Measurements from ENCODE around the gene ZFYVE21.

The ZFYVE21 gene

DNA sequence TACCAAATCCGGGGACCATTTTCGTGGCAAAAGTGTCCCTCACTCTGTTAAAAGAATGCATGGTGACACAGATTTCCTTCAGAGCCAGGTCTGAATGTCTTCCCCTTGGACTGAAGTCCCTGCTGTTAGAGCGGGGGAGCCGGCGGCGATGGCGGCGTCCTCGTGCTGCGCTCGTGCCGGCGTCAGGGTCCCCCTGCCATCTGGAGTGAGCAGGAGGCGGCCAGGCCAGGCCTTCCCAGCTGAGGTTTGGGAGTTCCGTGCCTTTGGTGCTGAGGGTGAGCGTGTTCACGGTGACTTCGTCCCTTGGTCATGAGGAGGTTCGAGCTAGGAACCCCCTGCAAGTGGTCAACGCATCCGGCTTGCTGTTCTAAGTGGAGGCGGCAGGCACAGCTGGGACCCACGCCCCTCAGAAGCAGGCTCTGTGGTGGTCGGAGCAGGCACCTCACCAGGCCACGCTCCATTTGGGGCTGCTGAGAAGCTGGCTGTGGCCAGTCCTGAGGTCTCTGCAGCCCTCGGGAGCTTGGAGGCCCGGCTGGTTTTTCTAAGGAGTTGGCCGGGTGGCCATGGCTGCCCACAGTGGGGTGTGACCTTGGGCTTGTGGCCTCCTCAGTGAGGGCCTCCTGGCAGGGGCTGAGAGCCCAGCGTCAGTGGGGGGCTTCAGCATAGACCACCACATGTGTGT is 9.5 kb downstream of the ZFYVE21 start:
- no peak for DNase-seq (ENCODE audit: low spot score)

DNA sequence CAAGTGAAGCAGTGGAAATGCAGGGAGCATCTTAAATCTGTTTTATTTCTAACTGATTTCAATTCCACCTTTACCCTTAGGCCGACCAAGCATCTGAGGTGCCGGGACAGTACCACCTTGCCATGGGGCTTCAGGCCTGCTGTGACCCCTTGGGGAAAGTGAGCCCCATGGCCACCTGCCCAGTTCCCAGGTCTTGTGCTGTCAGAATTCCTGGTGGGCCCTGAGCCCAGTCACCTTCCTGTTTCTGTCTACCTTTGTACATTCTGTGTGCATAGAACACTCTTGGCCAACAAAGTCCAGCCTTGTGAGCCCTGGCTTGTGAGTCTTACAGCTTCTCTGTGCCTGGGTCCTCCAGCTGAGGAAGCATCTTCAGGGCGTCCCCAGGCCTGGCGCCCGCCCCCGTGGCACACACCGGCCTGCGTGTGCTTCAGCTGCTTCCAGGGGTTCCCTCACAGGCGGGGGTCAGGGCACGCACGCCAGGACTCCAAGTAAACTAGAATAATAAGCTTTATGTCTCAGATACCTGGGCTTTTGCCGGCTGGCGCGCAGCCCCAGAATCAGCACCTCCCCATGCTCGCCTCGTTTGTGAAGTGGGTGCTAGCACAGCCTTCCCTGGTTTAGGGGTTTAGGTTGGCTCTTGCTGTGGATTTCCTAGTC is 10.3 kb downstream of the ZFYVE21 start:
- DNase-seq (ENCODE audit: low spot score), result no peak

DNA sequence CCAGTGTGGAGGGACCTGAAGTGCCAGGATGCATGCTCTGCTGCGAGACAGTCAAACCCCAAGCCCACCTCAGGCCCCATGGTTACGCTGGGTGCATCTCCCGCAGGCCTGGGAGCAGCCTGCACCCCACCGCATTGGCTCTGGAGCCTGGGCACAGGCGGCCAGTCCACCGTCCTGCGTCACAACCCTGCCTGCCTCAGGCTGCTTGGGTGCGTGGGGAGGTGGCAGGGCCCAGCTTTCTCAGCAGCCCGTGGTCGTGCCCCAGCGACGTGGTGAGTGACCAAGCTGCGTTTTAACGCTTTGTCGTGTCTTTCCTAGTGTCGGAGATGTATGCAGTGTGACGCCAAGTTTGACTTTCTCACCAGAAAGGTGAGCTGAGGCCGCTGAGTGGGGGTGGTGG is 10.9 kb downstream of the ZFYVE21 start:
- DNase-seq (ENCODE audit: low spot score), result no peak

DNA sequence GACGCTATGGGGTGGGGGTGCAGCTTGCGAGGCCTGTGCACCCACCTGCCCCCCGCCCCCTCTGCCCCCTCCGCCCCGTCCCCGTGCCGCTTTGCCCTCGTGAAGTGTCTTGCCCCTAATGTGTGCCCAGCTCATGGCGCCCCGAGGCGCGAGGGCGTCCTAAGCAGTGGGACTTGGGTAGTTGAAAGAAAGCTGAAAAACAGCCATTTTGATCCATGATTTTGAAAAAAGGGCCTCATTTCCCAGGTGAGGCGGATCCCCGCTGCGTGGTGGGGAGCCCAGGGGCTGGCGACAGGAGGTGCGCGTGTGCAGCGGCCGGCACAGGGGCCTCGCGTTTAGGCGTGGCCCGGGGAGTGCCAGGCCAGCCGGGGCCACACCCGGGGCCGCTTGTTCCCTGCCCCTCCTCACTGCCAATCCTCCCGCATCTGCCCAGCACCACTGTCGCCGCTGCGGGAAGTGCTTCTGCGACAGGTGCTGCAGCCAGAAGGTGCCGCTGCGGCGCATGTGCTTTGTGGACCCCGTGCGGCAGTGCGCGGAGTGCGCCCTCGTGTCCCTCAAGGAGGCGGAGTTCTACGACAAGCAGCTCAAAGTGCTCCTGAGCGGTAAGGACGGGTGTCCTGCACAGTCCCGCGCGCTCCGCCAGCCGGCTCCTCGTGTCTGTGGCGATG is 11.8 kb downstream of the ZFYVE21 start:
- DNase-seq (ENCODE audit: low spot score), result no peak

DNA sequence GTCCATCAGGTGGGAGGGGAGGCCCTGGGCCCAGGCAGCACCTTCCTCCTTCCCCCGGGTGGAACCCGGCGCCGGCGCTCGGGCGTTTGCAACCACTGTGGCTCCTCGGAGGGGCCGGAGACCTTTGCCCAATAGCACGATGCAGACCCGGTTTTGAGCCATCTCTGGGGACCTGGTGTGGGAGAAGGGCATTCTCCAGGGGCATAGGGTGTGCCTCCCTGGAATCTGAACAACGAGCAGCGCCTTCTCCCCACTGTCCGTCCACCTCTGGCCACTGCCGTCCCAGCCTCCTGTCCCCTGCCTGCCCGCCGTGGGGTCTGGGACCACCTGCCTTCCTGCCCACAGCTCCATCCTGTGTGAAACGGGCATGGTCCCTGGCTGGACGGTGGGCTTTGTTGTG is 12.5 kb downstream of the ZFYVE21 start:
- DNase-seq (ENCODE audit: low spot score), result no peak

DNA sequence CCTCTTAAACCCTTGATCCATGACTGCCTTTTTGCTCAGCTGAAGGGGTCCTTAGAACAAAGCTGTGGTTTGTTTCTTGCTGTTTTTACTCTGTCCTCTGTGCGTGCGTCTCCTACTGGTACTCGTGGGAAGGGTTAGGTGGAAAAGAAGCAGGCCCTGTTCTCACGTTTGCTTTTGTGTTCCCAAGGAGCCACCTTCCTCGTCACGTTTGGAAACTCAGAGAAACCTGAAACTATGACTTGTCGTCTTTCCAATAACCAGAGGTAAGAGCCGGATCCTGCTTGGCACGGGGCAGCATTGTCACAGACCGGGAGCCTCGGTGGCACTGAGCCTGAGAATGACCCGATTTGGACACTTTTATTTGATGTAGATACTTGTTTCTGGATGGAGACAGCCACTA is 13.1 kb downstream of the ZFYVE21 start:
- peak; percentile 62 for DNase-seq (ENCODE audit: low spot score)

DNA sequence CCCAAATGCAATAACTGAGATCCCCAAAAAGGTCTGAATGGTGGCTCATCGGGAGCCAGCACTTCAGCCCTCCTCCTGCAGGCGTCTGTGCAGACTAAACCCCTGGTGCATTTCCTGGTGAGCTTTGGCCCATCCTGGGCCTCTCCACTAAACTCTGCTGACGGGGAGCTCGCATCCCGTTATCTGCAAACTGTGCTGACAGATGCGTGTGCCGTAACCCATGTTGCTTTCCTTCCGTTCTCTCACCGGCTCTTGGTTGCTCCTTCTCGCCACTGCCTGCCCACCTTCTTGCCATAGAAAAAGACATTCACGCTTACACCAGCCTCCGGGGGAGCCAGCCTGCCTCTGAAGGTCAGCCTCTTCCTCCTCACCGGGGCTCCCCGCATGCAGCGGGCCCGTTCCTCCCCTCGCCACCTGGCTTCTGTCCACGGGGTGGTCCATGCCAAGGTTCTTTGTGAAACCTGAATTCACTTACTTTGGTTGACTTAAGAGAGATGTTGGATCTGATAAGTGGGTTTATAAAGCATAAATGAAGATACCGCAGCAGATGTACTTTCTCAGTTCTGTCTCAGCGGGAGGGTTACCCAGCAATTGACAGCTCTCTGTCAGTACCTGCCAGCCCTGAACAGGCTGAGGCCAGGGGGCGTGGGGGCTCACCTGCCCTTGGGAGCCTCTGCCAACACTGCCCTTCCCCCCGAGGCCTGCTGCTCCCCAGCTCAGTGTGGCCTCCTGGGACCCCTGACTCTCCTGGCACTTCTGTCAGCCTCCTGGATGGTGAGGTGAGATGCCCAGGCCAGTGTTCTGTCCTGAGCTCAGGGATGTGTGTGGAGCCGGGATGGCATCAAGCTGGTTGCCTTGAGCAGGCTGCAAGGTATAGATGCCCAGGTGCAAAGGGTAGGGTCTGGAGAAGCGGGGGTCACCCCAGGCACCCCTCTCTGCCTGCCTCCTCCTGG is 14.2 kb downstream of the ZFYVE21 start:
- DNase-seq (ENCODE audit: low spot score), result no peak

DNA sequence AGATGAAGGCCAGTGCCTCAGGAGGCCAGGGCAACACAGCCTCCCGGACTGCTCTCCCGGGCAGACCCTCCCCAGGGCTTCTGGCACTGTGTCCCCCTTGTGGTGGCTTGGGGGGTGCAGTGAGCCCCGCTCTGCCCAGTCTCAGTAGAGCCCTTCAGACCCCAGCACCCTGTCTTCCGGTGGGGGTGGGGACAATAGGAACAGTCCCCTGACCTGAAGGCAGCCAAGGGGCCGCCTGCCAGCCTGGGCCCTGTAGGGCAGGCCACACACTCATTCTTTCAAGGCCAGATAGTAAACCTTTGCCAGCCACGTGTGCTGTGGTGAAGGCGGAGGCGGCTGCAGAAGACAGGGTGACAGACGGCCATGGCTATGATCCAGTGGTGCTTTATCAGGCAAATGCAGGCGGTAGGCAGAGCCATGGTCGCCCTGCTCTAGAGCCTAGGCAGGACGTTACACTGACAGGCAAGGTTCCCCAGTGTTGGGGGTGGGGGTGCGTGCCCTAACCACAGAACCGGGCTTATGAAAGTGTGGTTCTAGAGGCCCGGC is 15.0 kb downstream of the ZFYVE21 start:
- DNase-seq (ENCODE audit: low spot score), result no peak

DNA sequence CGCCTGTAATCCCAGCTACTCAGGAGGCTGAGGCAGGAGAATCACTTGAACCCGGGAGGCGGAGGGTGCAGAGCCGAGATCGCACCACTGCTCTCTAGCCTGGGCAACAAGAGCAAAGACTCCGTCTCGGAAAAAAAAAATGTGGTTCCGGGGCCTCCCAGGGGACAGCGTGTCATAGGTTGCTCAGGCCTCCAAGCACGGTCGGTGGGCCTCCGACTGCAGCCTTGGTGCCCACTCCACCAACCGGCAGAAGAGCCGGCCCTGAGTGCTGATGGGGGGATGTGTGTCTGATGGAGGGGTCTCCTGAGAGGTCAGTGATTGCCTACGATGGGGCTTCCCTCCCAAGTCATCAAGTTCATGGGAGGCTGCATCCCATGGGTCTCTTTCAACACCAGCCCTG is 15.9 kb downstream of the ZFYVE21 start:
- DNase-seq (ENCODE audit: low spot score), result no peak

DNA sequence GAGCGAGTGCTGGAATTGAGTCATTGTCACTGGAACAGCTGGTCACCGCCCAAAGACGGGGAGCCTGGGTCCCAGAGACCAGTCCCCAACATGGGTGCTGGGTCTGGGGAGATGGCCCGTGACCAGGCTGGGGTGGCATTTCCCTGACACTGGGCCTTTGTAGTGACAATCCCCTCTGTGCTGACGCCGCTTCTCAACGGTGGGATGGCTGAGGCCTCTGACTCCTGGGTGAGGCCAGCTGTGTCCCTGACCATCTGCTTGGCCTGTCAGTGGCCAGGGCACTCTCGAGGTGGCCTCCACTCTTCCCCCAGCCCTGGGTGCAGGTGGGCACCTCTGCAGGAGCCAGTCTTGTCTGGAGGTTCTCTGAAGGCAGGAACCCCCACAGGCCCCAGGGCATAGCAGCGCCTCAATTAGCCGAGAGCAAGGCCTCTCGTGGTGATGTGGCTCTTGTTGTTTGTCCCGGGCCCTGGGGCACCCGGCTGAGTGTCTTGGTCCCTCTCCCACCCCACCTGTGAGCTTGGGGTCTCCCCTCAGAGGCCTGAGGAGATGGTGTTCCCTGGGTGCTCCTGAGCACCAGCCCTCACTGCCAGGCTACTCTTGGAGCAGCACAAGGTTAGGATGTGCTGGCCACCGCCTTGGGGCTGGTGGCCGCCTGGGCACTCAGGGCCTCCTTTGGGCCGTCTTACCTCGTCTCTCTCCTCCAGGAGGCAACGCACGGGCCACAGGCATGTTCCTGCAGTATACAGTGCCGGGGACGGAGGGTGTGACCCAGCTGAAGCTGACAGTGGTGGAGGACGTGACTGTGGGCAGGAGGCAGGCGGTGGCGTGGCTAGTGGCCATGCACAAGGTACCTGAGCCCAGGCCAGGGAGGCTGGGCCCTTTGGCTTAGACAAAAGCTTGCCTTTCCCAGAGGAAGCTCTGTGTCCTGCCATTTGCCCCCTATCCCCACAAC is 16.6 kb downstream of the ZFYVE21 start:
- no peak for DNase-seq (ENCODE audit: low spot score)

DNA sequence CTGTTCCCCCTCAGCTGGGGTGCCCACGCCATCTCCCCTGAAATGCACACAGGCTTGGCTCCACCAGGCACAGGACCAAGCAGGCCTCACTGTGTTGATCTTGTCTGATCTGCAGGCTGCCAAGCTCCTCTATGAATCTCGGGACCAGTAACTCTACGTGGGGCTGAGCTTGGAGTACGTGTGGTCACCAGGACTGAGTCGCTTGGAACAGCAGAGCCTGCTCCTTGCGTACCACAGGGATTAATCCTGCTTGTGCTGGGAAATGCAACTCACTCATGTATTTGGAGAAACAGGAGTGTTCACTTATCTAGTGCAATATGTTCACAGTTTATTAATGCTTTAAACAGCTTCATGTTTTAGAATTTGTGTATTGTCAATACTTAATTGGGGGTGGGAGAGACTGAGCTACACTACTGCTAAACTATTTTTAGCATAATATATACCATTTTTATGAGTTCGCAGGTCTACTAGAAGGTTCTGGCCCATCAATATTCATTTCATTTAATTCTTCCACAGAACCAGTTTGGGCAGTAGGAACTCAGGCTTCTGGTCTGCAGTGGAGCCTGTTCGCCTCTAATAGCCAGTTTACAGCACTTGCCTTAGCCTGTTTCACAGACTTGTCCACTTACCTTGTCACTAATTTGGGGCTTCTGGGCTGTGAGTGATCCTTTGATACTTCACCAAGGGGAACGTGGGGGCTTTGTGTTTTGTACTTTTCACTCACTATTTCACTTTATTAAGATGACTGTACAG is 17.4 kb downstream of the ZFYVE21 start:
- DNase-seq (ENCODE audit: low spot score), result no peak

DNA sequence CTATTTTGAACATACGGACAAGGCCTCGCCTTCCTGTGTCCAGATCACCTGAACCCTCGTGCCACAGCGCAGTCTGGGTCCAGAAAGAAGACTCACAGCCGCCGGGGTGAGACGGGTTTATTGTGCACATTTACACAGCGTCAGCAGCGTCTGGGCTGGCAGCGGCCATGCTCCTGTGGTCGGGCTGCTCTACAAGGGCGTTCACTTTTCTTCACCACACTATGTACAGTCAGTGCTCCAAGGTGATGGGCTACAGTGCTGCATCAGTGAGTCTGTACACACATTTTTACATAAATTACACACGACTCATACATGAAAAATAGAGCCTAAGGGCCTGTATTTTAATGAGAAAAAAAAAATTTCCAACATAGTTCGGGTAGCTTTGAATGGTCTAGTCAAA is 18.0 kb downstream of the ZFYVE21 start:
- DNase-seq (ENCODE audit: low spot score), result no peak

DNA sequence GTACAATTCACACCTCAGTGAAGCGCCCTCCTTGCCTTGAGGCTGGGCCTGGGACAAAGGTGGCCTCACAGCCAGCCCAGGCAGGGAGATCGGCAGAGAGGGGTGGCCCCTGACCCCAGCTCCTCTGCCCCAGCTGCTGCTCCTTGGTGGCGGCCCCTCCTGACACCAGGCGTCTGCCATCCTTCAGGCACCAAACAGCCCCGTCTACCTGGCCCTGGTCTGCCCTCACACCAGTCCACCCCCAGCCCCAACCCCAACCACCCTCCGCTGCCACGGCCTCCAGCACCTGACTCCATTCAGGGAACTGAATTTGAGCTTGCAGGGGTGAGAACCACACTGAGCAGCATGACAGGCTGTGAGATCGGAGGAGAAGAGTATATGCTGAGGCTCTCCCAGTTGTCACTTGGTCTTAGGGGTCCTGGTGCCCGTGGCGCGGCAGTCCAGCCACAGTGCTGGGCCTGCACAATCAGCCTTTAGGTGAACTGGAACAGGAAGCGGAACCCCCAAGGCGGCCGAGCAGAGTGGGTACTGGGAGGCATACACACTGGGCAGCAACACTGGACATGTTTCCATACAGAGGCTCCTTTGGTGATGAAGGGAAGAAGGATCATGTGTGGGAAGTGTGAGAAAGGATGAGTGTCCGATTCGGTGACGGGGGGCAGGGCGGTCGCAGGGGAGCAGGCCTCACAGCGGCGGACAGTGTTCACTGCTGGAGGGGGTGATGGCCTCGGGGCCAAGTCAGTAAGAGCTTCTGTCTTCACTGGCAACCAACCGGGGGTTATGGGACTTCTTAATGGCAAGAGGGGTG is 18.7 kb downstream of the ZFYVE21 start:
- DNase-seq (ENCODE audit: low spot score), result no peak

DNA sequence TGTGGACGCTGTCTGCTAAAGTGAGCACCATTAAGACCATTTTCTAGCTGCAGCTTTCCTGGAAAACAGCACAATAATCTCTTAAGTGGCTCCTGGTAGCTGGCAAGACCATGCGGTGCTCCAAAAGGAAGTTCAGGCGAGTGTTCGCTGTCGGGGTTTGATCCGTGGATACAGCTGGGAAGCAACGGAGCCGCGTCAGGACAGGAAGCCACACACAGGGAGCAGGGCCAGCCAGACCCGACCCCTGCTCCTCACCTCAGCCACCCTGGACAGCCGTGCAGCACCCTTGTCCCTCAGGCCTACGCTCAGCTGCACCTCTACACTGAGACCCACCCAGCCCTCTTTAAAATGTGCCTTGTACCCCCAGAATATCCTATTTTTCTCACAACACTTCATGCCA is 19.4 kb downstream of the ZFYVE21 start:
- DNase-seq (ENCODE audit: low spot score), result no peak

DNA sequence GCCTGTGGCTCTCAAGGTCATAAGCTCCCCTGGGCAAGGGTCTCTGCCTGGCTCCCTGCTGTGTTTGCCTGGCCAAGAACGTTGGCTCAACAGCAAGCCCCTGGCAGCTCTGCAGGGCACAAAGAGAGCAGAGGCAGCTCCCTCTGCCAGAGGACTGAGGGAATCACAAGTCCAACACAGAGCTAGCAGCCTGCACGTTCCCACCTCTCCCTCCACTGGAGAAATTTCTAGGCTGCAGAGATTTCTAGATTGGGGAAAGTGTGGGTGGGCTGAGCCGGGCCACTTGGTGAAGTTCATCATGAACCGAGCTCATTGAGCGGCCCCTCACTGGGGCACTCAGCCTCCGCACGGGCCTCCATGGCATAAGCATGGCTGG is 19.8 kb downstream of the ZFYVE21 start:
- peak; percentile 42 for DNase-seq (ENCODE audit: low spot score)

DNA sequence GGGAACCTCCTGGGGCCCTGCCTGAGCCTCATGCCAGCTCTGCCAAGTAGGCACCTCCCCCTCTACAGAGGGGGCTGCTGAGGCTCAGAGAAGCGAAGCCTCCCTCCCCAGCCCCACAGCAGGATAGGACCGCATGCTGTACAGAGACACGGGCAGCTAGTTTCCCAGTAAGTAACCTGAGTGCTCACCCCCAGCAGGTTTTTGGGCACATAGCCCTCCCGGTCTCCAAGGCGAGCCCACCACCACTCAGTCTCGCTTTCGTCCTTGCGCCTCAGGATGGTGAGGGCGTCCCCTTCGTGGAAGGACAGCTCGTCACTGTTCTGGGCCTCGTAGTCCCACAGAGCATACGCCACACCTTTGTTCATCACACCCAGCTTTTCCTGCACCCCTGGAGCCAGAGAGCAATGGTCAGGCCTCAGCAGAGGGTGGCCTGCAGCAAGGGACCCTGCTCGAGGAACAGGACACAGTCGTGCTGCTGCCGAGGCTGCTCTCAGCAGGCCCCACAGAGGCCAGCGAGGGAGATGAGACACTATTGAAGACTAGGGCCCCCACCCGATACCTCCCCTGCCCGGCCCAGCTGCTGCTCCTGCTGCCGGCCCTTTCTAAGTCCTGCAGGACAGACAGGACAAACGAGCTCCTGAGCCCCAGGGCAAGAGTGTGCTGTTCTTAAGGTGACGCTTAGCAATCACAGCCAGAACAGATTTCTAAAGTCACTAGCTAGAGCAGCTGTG is 20.4 kb downstream of the ZFYVE21 start:
- no peak for DNase-seq (ENCODE audit: low spot score)

DNA sequence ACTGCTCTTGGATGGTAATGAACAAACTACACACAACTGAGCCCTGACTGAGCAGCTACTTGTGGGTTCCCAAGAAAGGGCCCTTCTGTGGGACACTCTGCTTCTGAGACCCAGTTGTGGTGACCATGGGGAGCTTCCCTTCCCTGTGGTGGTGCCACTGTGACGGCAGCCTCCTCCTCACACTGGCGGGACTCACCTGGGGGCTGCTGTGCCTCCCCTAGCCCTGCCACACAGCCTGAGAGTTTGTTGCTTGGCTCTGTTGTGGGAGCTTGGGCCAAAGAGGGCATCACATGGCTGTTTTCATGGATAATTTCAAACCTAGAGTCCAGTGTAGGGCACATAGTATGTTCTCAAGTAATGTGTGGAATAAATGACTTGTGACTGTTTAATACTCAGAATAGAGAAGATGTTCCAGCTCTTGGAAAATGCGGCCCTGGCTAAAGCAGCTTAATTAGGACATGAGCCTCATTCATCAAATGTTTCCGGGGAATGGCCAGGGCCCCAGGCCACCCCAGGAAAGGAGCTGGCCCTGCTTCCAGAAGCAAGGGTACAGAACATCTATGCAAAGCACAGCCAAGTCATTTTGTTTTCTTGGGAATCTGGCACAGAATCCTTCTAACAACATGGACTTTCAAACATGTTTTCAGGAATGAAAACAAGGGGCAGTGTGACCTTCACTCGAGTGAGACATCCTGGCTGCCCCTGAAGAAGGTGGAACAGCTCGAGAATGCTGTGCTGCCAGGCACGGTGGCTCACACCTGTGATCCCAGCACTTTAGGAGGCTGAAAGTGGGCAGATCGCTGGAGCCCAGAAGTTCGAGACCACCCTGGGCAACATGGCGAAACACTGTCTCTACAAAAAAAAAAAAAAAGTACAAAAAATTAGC is 21.2 kb downstream of the ZFYVE21 start:
- DNase-seq (ENCODE audit: low spot score), result peak; percentile 51
